Prostate gland (tissue), 2 donors: ENCODE measurements around the gene ASPDH. TPM values are rescaled to one million over a fixed set of nuclear protein-coding genes. Genes with fewer than 3 reads are reported as not detected.

Source experiments
- DNase-seq: peaks from one replicate; pipeline ENCODE4 v3.0.0-alpha.2; 2019; ENCODE audit warnings: low spot score
- H3K27ac ChIP-seq, 2 donors: fragments of 200-600 bp; sonication (generic); 2 replicates each; pipeline ENCODE4 v1.5.1; 2017 to 2019
- H3K27me3 ChIP-seq: fragments of 200-600 bp; sonication (generic); replicated peaks from 2 replicates; pipeline ENCODE4 v1.5.1; 2019; ENCODE audit not compliant: insufficient read depth
- H3K36me3 ChIP-seq, 2 donors: fragments of 200-600 bp; sonication (generic); 1 replicate in 1 of 2; 2 replicates in 1 of 2; pipeline versions ENCODE4 v1.5.1 to v1.8.1; 2017 to 2019
- H3K4me1 ChIP-seq: fragments of 200-600 bp; sonication (generic); replicated peaks from 2 replicates; pipeline ENCODE4 v1.5.1; 2019
- H3K4me3 ChIP-seq, 2 donors: fragments of 200-600 bp; sonication (generic); 2 replicates each; pipeline ENCODE4 v1.5.1; 2017 to 2019
- H3K9me3 ChIP-seq: fragments of 200-600 bp; sonication (generic); 2 replicates; pipeline ENCODE4 v1.5.1; 2017
- POLR2A ChIP-seq: fragments of 450-650 bp; IDR thresholded peaks from one replicate; pipeline ENCODE4 v1.6.1; 2016; ENCODE audit warnings: antibody characterized with exemption, mild to moderate bottlenecking
- POLR2AphosphoS5 ChIP-seq: sonication (generic); formaldehyde crosslinking; IDR thresholded peaks from one replicate; pipeline ENCODE4 v1.6.1; 2017; ENCODE audit warnings: antibody characterized with exemption
- WGBS: methylation state at CpG from one replicate; pipeline ENCODE4 v1.1.5; 2018; 5-methylcytosine and 5-hydroxymethylcytosine counted together
- intact Hi-C: fragments of 100-400 bp; cut with DNase I; formaldehyde crosslinking; loops from one replicate; pipeline ENCODE4 v1.14.2; 2022
- total RNA-seq, 2 donors: library from RNA; depleted of rRNA; stranded (reverse); fragments of >200 nt; gene quantifications; one replicate each; pipeline ENCODE4 v1.1.0, GENCODE V29; 2016
- TF ChIP-seq, protein P1 (sequence below), 4 experiments: fragments of 200-600 bp in 2 of 4; fragments of 450-650 bp in 2 of 4; sonication (generic) in 2 of 4; IDR thresholded peaks; 1 replicate in 3 of 4; 2 replicates in 1 of 4; pipeline ENCODE4 v1.5.1; 2016 to 2019; ENCODE audit warnings: antibody characterized with exemption in 4 of 4, mild to moderate bottlenecking in 2 of 4, moderate library complexity in 2 of 4

Gene ASPDH
- total RNA-seq, result not detected

DNA sequence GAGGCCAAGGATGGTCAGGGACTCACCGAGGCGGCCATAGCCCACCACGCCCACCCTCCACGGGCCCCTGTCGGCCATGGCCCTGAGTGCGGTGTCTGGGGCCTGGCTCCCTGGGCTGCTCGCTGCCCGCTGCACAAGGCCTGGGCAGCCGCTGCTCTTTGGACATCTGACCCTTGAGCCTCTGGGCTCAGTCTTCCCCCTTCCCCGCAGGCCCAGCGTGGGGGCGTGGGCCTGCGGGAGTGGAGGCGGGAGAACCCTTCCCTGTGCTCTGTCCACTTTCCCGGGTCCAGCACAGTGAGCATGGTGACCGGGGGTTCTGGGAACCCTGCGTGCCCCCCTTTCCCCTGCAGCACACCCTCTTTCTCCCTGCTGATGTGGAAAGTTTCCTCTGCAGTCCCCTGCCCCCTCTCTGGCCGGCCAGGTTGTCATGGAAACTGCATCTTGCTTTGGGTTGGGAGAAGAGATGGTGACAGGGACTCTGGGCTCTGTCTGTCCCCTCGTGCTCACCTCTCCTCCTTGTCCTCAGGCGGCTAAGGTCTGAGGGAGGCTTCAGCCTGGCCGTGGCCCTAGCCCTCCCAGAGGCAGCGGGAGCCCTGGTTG lies at the start of gene ASPDH:
ASPDH (minus strand) TSS at position 168 of the 600 bp plus-strand sequence; CDS start at position 78, 90 bp downstream.
- no peaks in the 10 kb centered on the region for H3K9me3 ChIP-seq
- no peak for TF ChIP-seq POLR2AphosphoS5
- TF ChIP-seq, protein P1, sequence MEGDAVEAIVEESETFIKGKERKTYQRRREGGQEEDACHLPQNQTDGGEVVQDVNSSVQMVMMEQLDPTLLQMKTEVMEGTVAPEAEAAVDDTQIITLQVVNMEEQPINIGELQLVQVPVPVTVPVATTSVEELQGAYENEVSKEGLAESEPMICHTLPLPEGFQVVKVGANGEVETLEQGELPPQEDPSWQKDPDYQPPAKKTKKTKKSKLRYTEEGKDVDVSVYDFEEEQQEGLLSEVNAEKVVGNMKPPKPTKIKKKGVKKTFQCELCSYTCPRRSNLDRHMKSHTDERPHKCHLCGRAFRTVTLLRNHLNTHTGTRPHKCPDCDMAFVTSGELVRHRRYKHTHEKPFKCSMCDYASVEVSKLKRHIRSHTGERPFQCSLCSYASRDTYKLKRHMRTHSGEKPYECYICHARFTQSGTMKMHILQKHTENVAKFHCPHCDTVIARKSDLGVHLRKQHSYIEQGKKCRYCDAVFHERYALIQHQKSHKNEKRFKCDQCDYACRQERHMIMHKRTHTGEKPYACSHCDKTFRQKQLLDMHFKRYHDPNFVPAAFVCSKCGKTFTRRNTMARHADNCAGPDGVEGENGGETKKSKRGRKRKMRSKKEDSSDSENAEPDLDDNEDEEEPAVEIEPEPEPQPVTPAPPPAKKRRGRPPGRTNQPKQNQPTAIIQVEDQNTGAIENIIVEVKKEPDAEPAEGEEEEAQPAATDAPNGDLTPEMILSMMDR (IDR thresholded peaks at IDR 0.05), result no peak
- no peak for TF ChIP-seq POLR2A
- intact Hi-C loops, result no loop called here
- H3K27me3 ChIP-seq, result no peaks in the 10 kb centered on the region
- WGBS, result 43% methylated on average over 21 of the region's 22 CpGs
- H3K36me3 ChIP-seq, result no peaks in the 10 kb centered on the region
- no peak within 1 kb of the TSS for H3K4me3 ChIP-seq
- H3K4me1 ChIP-seq, result peaks cover 4% of the 10 kb centered on the region
- no peak within 1 kb of the TSS for H3K27ac ChIP-seq
- no peak for DNase-seq

DNA sequence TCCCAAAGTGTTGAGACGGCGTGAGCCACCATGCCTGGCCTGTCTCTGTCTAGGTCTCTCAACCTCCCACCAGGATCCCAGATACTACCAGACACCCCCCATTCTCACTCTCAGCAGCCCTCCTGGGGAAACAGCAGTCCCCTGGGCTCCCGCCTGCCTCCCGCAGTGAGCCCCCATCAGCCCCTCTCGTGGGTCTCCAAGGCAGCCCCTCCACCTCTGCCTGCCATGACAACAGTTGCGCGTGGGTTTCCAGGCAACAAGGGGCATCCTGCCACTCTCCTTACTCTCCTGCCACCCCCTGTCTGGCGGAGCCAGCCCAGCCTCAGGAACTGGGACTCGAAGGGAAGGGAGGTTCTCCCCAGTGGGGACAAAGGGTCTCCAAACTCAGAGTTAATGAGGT lies 49.3 kb upstream of the ASPDH start:
- H3K27me3 ChIP-seq, result peaks cover 32% of the 10 kb centered on the region
- no peaks in the 10 kb centered on the region for H3K9me3 ChIP-seq
- no peaks in the 10 kb centered on the region for H3K4me1 ChIP-seq
- no peaks in the 10 kb centered on the region for H3K36me3 ChIP-seq
- intact Hi-C loops, result no loop called here
- TF ChIP-seq, protein P1 (IDR thresholded peaks at IDR 0.05), result no peak
- TF ChIP-seq POLR2A, result no peak
- no peak for TF ChIP-seq POLR2AphosphoS5
- H3K27ac ChIP-seq, result no peak overlapping the region
- WGBS, result 62% methylated on average over 9 of the region's 9 CpGs
- H3K4me3 ChIP-seq, result no peak overlapping the region
- no peak for DNase-seq

DNA sequence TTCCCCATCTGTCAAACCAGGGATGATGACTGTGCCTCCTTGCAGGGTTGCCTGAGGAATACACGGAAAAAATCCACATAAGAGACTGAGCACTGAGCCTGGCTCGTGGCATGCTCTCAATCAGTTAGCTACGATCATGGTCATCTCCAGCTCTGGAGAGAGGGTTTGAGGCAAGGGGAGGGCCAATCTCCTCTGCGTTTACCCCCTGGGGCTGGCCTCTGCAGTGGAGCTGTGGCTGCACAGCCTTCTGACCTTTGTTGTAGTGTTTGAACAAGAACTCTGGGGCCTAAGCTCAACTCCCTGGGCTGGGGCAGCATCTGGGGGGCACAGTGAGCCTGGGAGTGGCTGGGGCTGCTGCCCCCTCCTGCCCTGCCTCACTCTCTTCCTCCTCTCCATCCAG lies 48.6 kb upstream of the ASPDH start:
- TF ChIP-seq, protein P1 (IDR thresholded peaks at IDR 0.05), result no peak
- TF ChIP-seq POLR2AphosphoS5, result no peak
- no peak for TF ChIP-seq POLR2A
- H3K27ac ChIP-seq, result no peak overlapping the region
- no peaks in the 10 kb centered on the region for H3K36me3 ChIP-seq
- WGBS, result 55% methylated on average over 4 of the region's 4 CpGs
- no peak overlapping the region for H3K4me3 ChIP-seq
- H3K9me3 ChIP-seq, result no peaks in the 10 kb centered on the region
- H3K27me3 ChIP-seq, result peaks cover 31% of the 10 kb centered on the region
- no peak for DNase-seq
- no peaks in the 10 kb centered on the region for H3K4me1 ChIP-seq
- intact Hi-C loops, result no loop called here

DNA sequence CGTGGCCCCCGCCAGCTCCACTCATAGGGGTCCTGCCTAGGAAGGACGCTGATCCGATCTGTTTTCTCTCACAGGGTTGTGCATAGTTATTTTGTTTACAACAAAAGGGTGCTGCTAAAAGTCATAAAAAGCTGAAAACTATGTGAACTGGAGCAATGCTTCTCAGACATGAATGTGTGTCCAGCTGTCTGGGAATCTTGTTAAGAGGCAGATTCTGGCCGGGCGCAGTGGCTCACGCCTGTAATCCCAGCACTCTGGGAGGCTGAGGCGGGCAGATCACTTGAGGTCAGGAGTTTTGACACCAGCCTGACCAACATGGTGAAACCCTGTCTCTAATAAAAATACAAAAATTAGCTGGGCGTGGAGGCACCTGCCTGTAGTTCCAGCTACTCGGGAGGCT lies 45.9 kb upstream of the ASPDH start:
- Histone ChIP-seq H3K27ac (no peak overlapping the region), H3K4me3 (no peak overlapping the region), H3K36me3 (no peaks in the 10 kb centered on the region), H3K27me3 (peaks cover 21% of the 10 kb centered on the region), H3K4me1 (no peaks in the 10 kb centered on the region), H3K9me3 (no peaks in the 10 kb centered on the region)
- intact Hi-C loops, result no loop called here
- no peak for DNase-seq
- TF ChIP-seq POLR2AphosphoS5 (no peak), POLR2A (no peak)
- TF ChIP-seq, protein P1 (IDR thresholded peaks at IDR 0.05), result no peak
- 45% methylated on average over 10 of the region's 10 CpGs for WGBS

DNA sequence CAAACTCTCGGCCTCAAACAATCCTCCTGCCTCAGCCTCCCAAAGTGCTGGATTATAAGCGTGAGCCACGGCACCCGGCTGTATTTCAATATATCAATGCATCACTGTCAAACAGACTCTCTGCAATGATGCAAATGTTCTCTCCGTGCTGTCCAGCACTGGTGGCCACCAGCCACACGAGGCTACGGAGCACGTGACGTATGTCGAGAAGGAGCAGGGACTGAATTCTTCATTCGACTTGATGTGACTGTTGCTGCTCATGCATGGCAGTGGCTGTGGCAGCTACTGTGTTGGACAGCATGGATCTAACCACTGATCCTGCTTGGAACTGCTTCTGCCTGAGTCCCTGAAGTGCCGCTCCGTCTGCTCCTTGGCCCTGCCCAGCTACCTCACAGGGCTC lies 44.7 kb upstream of the ASPDH start:
- no peak overlapping the region for H3K4me3 ChIP-seq
- no peak for TF ChIP-seq POLR2A
- TF ChIP-seq, protein P1 (IDR thresholded peaks at IDR 0.05), result no peak
- no peak for TF ChIP-seq POLR2AphosphoS5
- no peak overlapping the region for H3K27ac ChIP-seq
- intact Hi-C loops, result no loop called here
- 93% methylated on average over 13 of the region's 13 CpGs for WGBS
- no peak for DNase-seq
- no peaks in the 10 kb centered on the region for H3K36me3 ChIP-seq
- no peaks in the 10 kb centered on the region for H3K4me1 ChIP-seq
- peaks cover 12% of the 10 kb centered on the region for H3K27me3 ChIP-seq
- no peaks in the 10 kb centered on the region for H3K9me3 ChIP-seq
